Loucy (cell line): Measurements from ENCODE around the gene DTYMK.

Experiments
- H2AFZ ChIP-seq: fragments of 200-600 bp; sonication (generic); 2 replicates; pipeline ENCODE4 v1.6.0; 2016; ENCODE audit warnings: antibody characterized with exemption, mild to moderate bottlenecking, low read length, moderate library complexity
- H3F3A ChIP-seq: fragments of 200-600 bp; 2 replicates; pipeline ENCODE4 v1.6.0; 2016; ENCODE audit warnings: antibody characterized with exemption, low read depth, mild to moderate bottlenecking
- H3K27me3 ChIP-seq: fragments of 200-600 bp; sonication (generic); 2 replicates; pipeline ENCODE4 v1.6.1; 2014; ENCODE audit warnings: low read length, mild to moderate bottlenecking; ENCODE audit not compliant: insufficient read depth, poor library complexity, severe bottlenecking
- H3K36me3 ChIP-seq: fragments of 200-600 bp; sonication (generic); 2 replicates; pipeline ENCODE4 v1.6.1; 2016; ENCODE audit warnings: low read length; ENCODE audit not compliant: insufficient read depth
- H3K4me1 ChIP-seq: fragments of 200-600 bp; sonication (generic); 2 replicates; pipeline ENCODE4 v1.5.1; 2014; ENCODE audit warnings: low read length, mild to moderate bottlenecking; ENCODE audit not compliant: insufficient read depth, poor library complexity, severe bottlenecking
- H3K4me2 ChIP-seq: fragments of 200-600 bp; sonication (generic); 2 replicates; pipeline ENCODE4 v1.6.0; 2014; ENCODE audit warnings: antibody characterized with exemption, low read length, low read depth, mild to moderate bottlenecking; ENCODE audit not compliant: poor library complexity, severe bottlenecking
- H3K4me3 ChIP-seq: fragments of 200-600 bp; sonication (generic); 2 replicates; pipeline ENCODE4 v1.5.1; 2014; ENCODE audit warnings: low read length, mild to moderate bottlenecking, mixed read lengths; ENCODE audit not compliant: poor library complexity, severe bottlenecking
- H3K79me2 ChIP-seq: fragments of 200-600 bp; sonication (generic); 2 replicates; pipeline ENCODE4 v1.6.1; 2014; ENCODE audit warnings: low read length; ENCODE audit not compliant: insufficient read depth
- H3K9ac ChIP-seq: fragments of 200-600 bp; sonication (generic); 2 replicates; pipeline ENCODE4 v1.6.0; 2014; ENCODE audit warnings: mild to moderate bottlenecking, low read depth, low read length, moderate library complexity; ENCODE audit not compliant: poor library complexity, severe bottlenecking
- H3K9me2 ChIP-seq: fragments of 200-600 bp; sonication (generic); replicated peaks from 2 replicates; pipeline ENCODE4 v1.6.1; 2016; ENCODE audit warnings: low read depth, low read length, mixed read lengths
- H3K9me3 ChIP-seq: fragments of 200-600 bp; sonication (generic); 2 replicates; pipeline ENCODE4 v1.6.1; 2014; ENCODE audit warnings: mild to moderate bottlenecking, antibody characterized with exemption, low read length, low read depth; ENCODE audit not compliant: insufficient read depth
- H4K20me1 ChIP-seq: fragments of 200-600 bp; sonication (generic); 2 replicates; pipeline ENCODE4 v1.6.0; 2014; ENCODE audit warnings: antibody characterized with exemption, low read length, mild to moderate bottlenecking; ENCODE audit not compliant: insufficient read depth, poor library complexity, severe bottlenecking
- EZH2phosphoT487 ChIP-seq: fragments of 200-600 bp; IDR thresholded peaks from 2 replicates; pipeline ENCODE4 v1.6.1; 2018; ENCODE audit warnings: antibody characterized with exemption, mild to moderate bottlenecking, moderate library complexity, borderline replicate concordance
- TF ChIP-seq, protein P1 (sequence below): fragments of 200-600 bp; sonication (generic); conservative IDR thresholded peaks from 2 replicates; pipeline ENCODE4 v1.5.1; 2014; ENCODE audit warnings: mild to moderate bottlenecking, antibody characterized with exemption, low read length

The DTYMK gene

DNA sequence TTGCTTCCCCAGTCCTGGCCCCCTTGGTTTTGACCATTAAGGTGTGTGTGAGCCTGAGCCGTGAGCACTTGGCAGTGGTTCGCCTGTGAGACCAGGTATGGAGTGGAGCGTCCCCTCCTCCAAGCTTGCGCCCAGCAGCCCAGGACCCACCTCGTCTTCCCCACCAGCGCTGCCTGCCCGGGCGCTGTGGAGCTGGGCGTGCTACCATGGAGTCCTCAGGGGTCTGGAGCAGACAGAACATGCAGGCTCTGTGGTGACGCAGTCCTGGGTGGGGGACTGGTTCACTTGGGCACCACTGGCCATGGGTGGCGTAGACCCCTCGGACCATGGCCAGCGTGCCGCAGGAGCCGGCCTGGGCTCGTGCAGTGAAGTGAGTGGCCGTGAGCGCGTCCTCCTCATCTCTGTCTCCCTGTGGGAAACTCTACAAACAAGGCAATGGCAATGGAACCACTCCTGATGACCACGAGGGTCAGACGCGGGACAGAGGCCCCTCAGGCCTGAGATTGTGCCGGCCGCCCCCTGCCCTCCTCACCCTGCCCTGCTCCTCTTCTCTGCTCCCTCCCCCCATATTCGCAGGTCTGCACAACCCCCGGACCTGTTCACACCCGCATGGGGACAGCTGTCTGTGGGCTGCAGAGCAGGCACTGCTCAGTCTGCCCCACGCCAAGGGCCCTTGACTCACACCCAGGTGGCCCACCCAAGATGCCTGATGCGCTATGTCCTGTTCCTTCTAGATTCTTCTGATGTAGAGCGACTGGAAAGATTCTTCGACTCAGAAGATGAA is 15.0 kb downstream of the DTYMK start:
- H3K9me3 ChIP-seq, result no peaks in the 10 kb centered on the region
- H3K9me2 ChIP-seq, result no peaks in the 10 kb centered on the region
- no peaks in the 10 kb centered on the region for H3K27me3 ChIP-seq
- H3K4me2 ChIP-seq, result no peak overlapping the region
- no peak for TF ChIP-seq EZH2phosphoT487
- TF ChIP-seq, protein P1, sequence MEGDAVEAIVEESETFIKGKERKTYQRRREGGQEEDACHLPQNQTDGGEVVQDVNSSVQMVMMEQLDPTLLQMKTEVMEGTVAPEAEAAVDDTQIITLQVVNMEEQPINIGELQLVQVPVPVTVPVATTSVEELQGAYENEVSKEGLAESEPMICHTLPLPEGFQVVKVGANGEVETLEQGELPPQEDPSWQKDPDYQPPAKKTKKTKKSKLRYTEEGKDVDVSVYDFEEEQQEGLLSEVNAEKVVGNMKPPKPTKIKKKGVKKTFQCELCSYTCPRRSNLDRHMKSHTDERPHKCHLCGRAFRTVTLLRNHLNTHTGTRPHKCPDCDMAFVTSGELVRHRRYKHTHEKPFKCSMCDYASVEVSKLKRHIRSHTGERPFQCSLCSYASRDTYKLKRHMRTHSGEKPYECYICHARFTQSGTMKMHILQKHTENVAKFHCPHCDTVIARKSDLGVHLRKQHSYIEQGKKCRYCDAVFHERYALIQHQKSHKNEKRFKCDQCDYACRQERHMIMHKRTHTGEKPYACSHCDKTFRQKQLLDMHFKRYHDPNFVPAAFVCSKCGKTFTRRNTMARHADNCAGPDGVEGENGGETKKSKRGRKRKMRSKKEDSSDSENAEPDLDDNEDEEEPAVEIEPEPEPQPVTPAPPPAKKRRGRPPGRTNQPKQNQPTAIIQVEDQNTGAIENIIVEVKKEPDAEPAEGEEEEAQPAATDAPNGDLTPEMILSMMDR, result no peak
- H3F3A ChIP-seq, result no peaks in the 10 kb centered on the region
- no peak overlapping the region for H3K4me3 ChIP-seq
- H3K9ac ChIP-seq, result no peak overlapping the region
- no peak overlapping the region for H2AFZ ChIP-seq
- H3K36me3 ChIP-seq, result peaks cover 57% of the 10 kb centered on the region; the same call in 1 of the 2 replicates
- H4K20me1 ChIP-seq, result no peaks in the 10 kb centered on the region
- H3K4me1 ChIP-seq, result no peaks in the 10 kb centered on the region
- no peaks in the 10 kb centered on the region for H3K79me2 ChIP-seq

DNA sequence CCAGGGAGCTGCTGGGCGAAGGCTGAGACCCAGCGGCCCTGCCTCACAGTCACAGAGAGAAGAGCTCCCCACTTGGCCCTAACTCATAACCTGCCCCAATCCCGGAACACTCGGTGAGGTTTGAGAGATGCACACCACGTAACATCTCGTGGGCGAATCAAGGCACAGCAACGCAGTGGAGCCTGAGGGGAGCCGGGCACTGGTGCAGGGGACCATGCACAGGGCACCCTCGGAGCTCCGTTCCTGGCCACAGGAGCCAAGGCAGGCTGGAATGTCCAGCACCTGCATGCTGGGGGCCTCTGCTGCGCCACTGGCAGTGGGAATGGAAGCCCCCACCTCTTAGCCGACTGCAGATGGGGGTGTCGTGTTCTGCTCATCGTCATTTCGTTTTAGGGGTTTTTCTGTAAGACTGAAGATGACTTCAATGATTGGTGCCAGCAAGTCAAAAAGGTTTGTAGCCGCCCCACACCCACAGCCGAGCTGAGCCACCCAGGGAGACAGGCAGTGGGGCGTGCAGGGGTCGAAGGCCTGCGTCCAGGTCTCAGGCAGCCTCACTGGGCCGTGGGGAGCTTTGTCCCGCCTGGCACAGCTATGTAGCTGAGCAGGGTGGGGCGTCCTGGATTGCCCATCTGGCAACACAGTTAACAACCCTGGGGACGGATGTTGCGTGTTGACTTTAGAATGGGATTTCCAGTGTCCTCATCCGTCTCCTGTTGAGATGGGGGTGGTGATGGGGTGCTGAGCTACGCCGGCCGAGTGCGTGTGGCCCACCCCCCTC is 16.1 kb downstream of the DTYMK start:
- Histone ChIP-seq H3K4me1 (peaks cover 6% of the 10 kb centered on the region), H3K9me3 (no peaks in the 10 kb centered on the region), H3K36me3 (peaks cover 48% of the 10 kb centered on the region; the same call in 1 of the 2 replicates), H3K79me2 (no peaks in the 10 kb centered on the region), H3K9ac (no peak overlapping the region), H3K9me2 (no peaks in the 10 kb centered on the region), H3F3A (no peaks in the 10 kb centered on the region), H3K4me2 (no peak overlapping the region), H2AFZ (no peak overlapping the region), H4K20me1 (no peaks in the 10 kb centered on the region), H3K4me3 (no peak overlapping the region), H3K27me3 (no peaks in the 10 kb centered on the region)
- TF ChIP-seq, protein P1, result no peak
- no peak for TF ChIP-seq EZH2phosphoT487

DNA sequence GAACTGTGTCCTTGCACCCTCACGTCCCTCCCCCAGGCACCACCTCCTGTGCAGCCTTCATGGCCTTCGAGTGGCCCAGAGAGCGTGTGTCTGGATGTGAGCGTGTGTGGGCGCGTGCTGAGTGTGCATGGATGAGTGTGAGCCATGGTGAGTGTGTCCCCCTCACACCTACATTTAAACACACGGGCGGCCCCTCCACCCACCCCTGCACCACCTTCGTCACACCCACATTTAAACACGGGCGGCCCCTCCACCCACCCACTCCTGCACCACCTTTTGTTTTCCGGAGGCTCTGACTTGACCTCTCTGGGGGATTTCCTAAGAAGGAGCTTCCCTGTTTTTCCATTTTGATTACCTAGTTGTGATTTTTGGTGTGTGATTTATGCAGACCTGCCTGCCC is 17.8 kb downstream of the DTYMK start:
- H3K27me3 ChIP-seq, result no peaks in the 10 kb centered on the region
- no peak for TF ChIP-seq EZH2phosphoT487
- TF ChIP-seq, protein P1, result no peak
- no peaks in the 10 kb centered on the region for H3K9me2 ChIP-seq
- H3F3A ChIP-seq, result no peaks in the 10 kb centered on the region
- H3K9ac ChIP-seq, result no peak overlapping the region
- peaks cover 36% of the 10 kb centered on the region; the same call in 1 of the 2 replicates for H3K36me3 ChIP-seq
- H3K4me1 ChIP-seq, result peaks cover 12% of the 10 kb centered on the region
- no peak overlapping the region for H3K4me2 ChIP-seq
- H4K20me1 ChIP-seq, result no peaks in the 10 kb centered on the region
- no peaks in the 10 kb centered on the region for H3K79me2 ChIP-seq
- H2AFZ ChIP-seq, result no peak overlapping the region
- H3K4me3 ChIP-seq, result no peak overlapping the region
- no peaks in the 10 kb centered on the region for H3K9me3 ChIP-seq
